Measurements from ENCODE around the gene C11orf68. TPM values are rescaled to one million over a fixed set of nuclear protein-coding genes. Genes with fewer than 3 reads are reported as not detected.

C11orf68 gene
- polyA plus RNA-seq, 3 donors = 21.8 to 31.5 (median 22.8) TPM

GRCh38 chr11:65944767-65945166, 25.9 kb upstream of the C11orf68 start:
- no peak for DNase-seq
- Histone ChIP-seq H2AFZ (ENCODE audit: insufficient read depth, low read depth, low read length, poor library complexity, severe bottlenecking) (no peak overlapping the region), H3K4me1 (ENCODE audit: control insufficient read depth in 1 of 2, insufficient read depth in 2 of 2, low read length in 2 of 2) (peaks cover 27 to 29% of the 10 kb centered on the region in 2 donors)

GRCh38 chr11:65944191-65944590, 25.3 kb upstream of the C11orf68 start:
- no peaks in the 10 kb centered on the region for H3K36me3 Mint-ChIP-seq
- no CpG with 5 or more reads among the region's 8 CpGs for WGBS (ENCODE audit: insufficient coverage)
- Histone ChIP-seq H3K36me3 (replicated peaks in 1 of 2; ENCODE audit: control insufficient read depth in 1 of 2, insufficient read depth in 2 of 2, low read length in 2 of 2) (no peaks in the 10 kb centered on the region), H3K4me2 (replicated peaks; ENCODE audit: extremely low read depth, low read length, poor library complexity, severe bottlenecking) (no peak overlapping the region), H4K20me1 (ENCODE audit: insufficient read depth, low read length) (no peaks in the 10 kb centered on the region), H3K4me1 (ENCODE audit: control insufficient read depth in 1 of 2, insufficient read depth in 2 of 2, low read length in 2 of 2) (peaks cover 27 to 30% of the 10 kb centered on the region in 2 donors), H3K27me3 (ENCODE audit: control insufficient read depth in 2 of 2, insufficient read depth in 2 of 2, low read length in 2 of 2) (no peaks in the 10 kb centered on the region), H3K4me3 (replicated peaks in 1 of 3; ENCODE audit: low read depth in 2 of 3, low read length in 3 of 3) (no peak overlapping the region), H3K27ac (ENCODE audit: low read depth in 1 of 2, low read length in 2 of 2) (no peak overlapping the region), H3K9me3 (replicated peaks in 1 of 2; ENCODE audit: control insufficient read depth in 1 of 2, insufficient read depth in 1 of 2, low read length in 2 of 2) (no peaks in the 10 kb centered on the region), H2AFZ (ENCODE audit: insufficient read depth, low read depth, low read length, poor library complexity, severe bottlenecking) (no peak overlapping the region), H3K9ac (ENCODE audit: insufficient read depth, low read length, poor library complexity, severe bottlenecking) (no peak overlapping the region), H3K79me2 (ENCODE audit: insufficient read depth, low read length) (no peaks in the 10 kb centered on the region)
- no peak for TF ChIP-seq CTCF (IDR thresholded peaks at IDR 0.05)
- H3K27me3 Mint-ChIP-seq (ENCODE audit: low read depth in 3 of 3) = peaks cover 6 to 8% (median 6%) of the 10 kb centered on the region in 3 donors
- H3K27ac Mint-ChIP-seq = no peak overlapping the region
- peaks cover 28% of the 10 kb centered on the region for H3K4me1 Mint-ChIP-seq
- H3K4me3 Mint-ChIP-seq = no peak overlapping the region
- intact Hi-C loops (cut with micrococcal nuclease) = no loop called here
- DNase-seq = no peak
- H3K9me3 Mint-ChIP-seq = peaks cover 0 to 4% (median 0%) of the 10 kb centered on the region in 7 donors

More at GRCh38 chr11:65944767-65945166, 25.9 kb upstream of the C11orf68 start:
- Histone ChIP-seq H3K79me2 (ENCODE audit: insufficient read depth, low read length) (no peaks in the 10 kb centered on the region), H4K20me1 (ENCODE audit: insufficient read depth, low read length) (no peaks in the 10 kb centered on the region), H3K9me3 (replicated peaks in 1 of 2; ENCODE audit: control insufficient read depth in 1 of 2, insufficient read depth in 1 of 2, low read length in 2 of 2) (no peaks in the 10 kb centered on the region), H3K4me3 (replicated peaks in 1 of 3; ENCODE audit: low read depth in 2 of 3, low read length in 3 of 3) (no peak overlapping the region), H3K9ac (ENCODE audit: insufficient read depth, low read length, poor library complexity, severe bottlenecking) (no peak overlapping the region), H3K27me3 (ENCODE audit: control insufficient read depth in 2 of 2, insufficient read depth in 2 of 2, low read length in 2 of 2) (no peaks in the 10 kb centered on the region), H3K27ac (ENCODE audit: low read depth in 1 of 2, low read length in 2 of 2) (no peak overlapping the region), H3K36me3 (replicated peaks in 1 of 2; ENCODE audit: control insufficient read depth in 1 of 2, insufficient read depth in 2 of 2, low read length in 2 of 2) (no peaks in the 10 kb centered on the region), H3K4me2 (replicated peaks; ENCODE audit: extremely low read depth, low read length, poor library complexity, severe bottlenecking) (no peak overlapping the region)
- TF ChIP-seq CTCF (IDR thresholded peaks at IDR 0.05) = no peak
- peaks cover 0 to 4% (median 0%) of the 10 kb centered on the region in 7 donors for H3K9me3 Mint-ChIP-seq
- H3K4me1 Mint-ChIP-seq = peaks cover 28% of the 10 kb centered on the region
- WGBS (ENCODE audit: insufficient coverage) = 92% methylated on average over 8 of the region's 8 CpGs
- peaks cover 6 to 8% (median 6%) of the 10 kb centered on the region in 3 donors for H3K27me3 Mint-ChIP-seq (ENCODE audit: low read depth in 3 of 3)
- H3K4me3 Mint-ChIP-seq = no peak overlapping the region
- peak overlapping the region in 1 of 7 donors; percentile 76 for H3K27ac Mint-ChIP-seq
- intact Hi-C loops (cut with micrococcal nuclease) = no loop called here
- no peaks in the 10 kb centered on the region for H3K36me3 Mint-ChIP-seq

All from CD14-positive monocyte (primary cell).